CD4-positive, alpha-beta memory T cell (primary cell): ENCODE measurements around the gene FFAR1. TPM values are rescaled to one million over a fixed set of nuclear protein-coding genes. Genes with fewer than 3 reads are reported as not detected.

Source experiments
- CTCF ChIA-PET: fragments of 350-600 bp; sonication (Branson Sonifier 250); formaldehyde crosslinking; loops from one replicate; lab custom pipeline; 2021; ENCODE audit warnings: inconsistent platforms; ENCODE audit not compliant: partially characterized antibody; lab: Charles Lee
- POLR2A ChIA-PET: fragments of 350-600 bp; sonication (Branson Sonifier 250); formaldehyde crosslinking; loops from one replicate; lab custom pipeline; 2021; ENCODE audit not compliant: partially characterized antibody; lab: Charles Lee
- DNase-seq, 5 donors: peaks; one replicate each; pipeline versions ENCODE4 v3.0.0 to v3.0.0-alpha.2; 2020 to 2022; ENCODE audit warnings: mixed read lengths in 1 of 5
- H3K27ac ChIP-seq: one replicate; pipeline ENCODE4 v1.7.0; 2013; ENCODE audit warnings: low read depth, low read length
- H3K27me3 ChIP-seq: 2 replicates; pipeline ENCODE4 v1.7.0; 2013; ENCODE audit warnings: mild to moderate bottlenecking, low read length, moderate library complexity; ENCODE audit not compliant: insufficient read depth
- H3K36me3 ChIP-seq: 2 replicates; pipeline ENCODE4 v1.7.0; 2013; ENCODE audit warnings: mild to moderate bottlenecking, low read length, moderate library complexity; ENCODE audit not compliant: insufficient read depth
- H3K4me1 ChIP-seq: 2 replicates; pipeline ENCODE4 v1.7.0; 2013; ENCODE audit warnings: mild to moderate bottlenecking, low read length, moderate library complexity; ENCODE audit not compliant: insufficient read depth
- H3K4me3 ChIP-seq, 2 donors: one replicate each; pipeline ENCODE4 v1.7.0; 2013; ENCODE audit warnings: low read length in 2 of 2, mild to moderate bottlenecking in 1 of 2
- H3K9me3 ChIP-seq, 2 donors: one replicate each; pipeline ENCODE4 v1.7.0; 2013; ENCODE audit warnings: low read length in 2 of 2, control low read depth in 1 of 2; ENCODE audit not compliant: control insufficient read depth in 1 of 2
- H3K27ac Mint-ChIP-seq, 7 donors: one replicate each; pipeline ENCODE4 v1.8.0; 2020 to 2021; ENCODE audit warnings: mixed read lengths in 7 of 7, mild to moderate bottlenecking in 6 of 7, inconsistent platforms in 3 of 7, moderate library complexity in 3 of 7
- H3K27me3 Mint-ChIP-seq, 2 donors: one replicate each; pipeline ENCODE4 v1.8.0; 2020 to 2021; ENCODE audit warnings: mixed read lengths in 2 of 2
- H3K36me3 Mint-ChIP-seq, 2 donors: one replicate each; pipeline ENCODE4 v1.8.0; 2020 to 2021; ENCODE audit warnings: mixed read lengths in 2 of 2, inconsistent platforms in 1 of 2, mild to moderate bottlenecking in 1 of 2
- H3K4me1 Mint-ChIP-seq, 4 donors: one replicate each; pipeline ENCODE4 v1.8.0; 2020 to 2021; ENCODE audit warnings: mixed read lengths in 4 of 4, mild to moderate bottlenecking in 1 of 4
- H3K4me3 Mint-ChIP-seq, 8 donors: one replicate each; pipeline ENCODE4 v1.8.0; 2020 to 2021; ENCODE audit warnings: mixed read lengths in 8 of 8, mild to moderate bottlenecking in 7 of 8, moderate library complexity in 6 of 8, inconsistent platforms in 3 of 8
- H3K9me3 Mint-ChIP-seq, 8 donors: one replicate each; pipeline ENCODE4 v1.8.0; 2020 to 2021; ENCODE audit warnings: mixed read lengths in 8 of 8, mild to moderate bottlenecking in 5 of 8, inconsistent platforms in 3 of 8, moderate library complexity in 1 of 8
- intact Hi-C: fragments of 100-400 bp; cut with micrococcal nuclease; formaldehyde crosslinking; loops from one replicate; pipeline ENCODE4 v1.15.1; 2023
- polyA plus RNA-seq, 2 donors: library from polyadenylated mRNA; unstranded; fragments of 300-500 nt; fragmentation: Illumina TruSeq; gene quantifications; one replicate each; pipeline ENCODE4 v1.2.3, GENCODE V29; 2021
- total RNA-seq, 2 experiments: library from RNA; stranded (reverse); gene quantifications; one replicate each; pipeline ENCODE4 v1.2.3, GENCODE V29; 2021

Gene FFAR1, protein sequence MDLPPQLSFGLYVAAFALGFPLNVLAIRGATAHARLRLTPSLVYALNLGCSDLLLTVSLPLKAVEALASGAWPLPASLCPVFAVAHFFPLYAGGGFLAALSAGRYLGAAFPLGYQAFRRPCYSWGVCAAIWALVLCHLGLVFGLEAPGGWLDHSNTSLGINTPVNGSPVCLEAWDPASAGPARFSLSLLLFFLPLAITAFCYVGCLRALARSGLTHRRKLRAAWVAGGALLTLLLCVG (N-terminal part only)
- total RNA-seq (not detected), polyA plus RNA-seq (not detected)

DNA sequence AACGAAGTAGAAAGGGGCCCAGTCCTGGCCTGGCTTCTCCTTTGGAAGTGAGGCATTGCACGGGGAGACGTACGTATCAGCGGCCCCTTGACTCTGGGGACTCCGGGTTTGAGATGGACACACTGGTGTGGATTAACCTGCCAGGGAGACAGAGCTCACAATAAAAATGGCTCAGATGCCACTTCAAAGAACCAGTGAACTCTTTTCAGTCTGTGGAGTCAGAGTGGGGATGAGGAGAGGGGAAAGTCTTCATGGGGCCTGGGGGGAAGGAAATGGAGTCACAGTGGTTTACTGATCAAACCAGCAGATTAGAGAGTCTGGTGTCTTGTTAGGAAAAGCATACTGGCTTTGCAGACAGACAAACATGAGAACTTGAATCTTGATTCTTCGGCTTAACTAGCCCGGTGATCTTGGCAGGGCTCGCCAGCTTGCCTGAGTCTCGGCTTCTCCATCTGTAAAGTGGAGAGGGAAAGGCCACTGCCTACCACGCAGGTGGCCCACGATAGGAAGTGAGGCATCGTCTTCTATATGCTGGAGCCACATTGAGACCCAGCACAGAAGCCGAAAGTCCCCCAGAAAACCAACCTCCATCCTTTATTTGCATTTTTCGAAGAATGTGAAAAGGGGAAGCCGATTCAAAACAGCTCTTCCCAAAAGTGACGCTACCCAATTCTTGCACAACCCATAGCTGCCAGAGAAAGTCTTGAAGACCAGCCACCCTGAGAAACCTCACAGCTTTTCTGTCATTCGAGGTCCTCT, at the start of gene FFAR1:
FFAR1 (plus strand) TSS at position 732 of the 759 bp plus-strand sequence. CDS start 3,650 bp downstream, outside the sequence.
- POLR2A ChIA-PET = interaction anchor here (0.6 to 2.1 kb wide), 2 partner anchors 15 to 116 kb away, joined by 3 to 7 read pairs; no protein-coding TSS in a partner anchor
- peak within 1 kb of the TSS; percentile 8 for H3K27ac ChIP-seq

GRCh38 chr19:35297922-35298321, 49.8 kb upstream of the FFAR1 start:
- H3K4me1 Mint-ChIP-seq = peaks cover 0 to 8% (median 5%) of the 10 kb centered on the region in 4 donors
- ChIA-PET CTCF (no interaction called here), POLR2A (no interaction called here)
- no peaks in the 10 kb centered on the region for H3K27me3 Mint-ChIP-seq
- no peaks in the 10 kb centered on the region for H3K27me3 ChIP-seq
- no peak overlapping the region for H3K27ac Mint-ChIP-seq
- no peaks in the 10 kb centered on the region for H3K9me3 Mint-ChIP-seq
- DNase-seq = no peak
- no peak overlapping the region for H3K4me3 Mint-ChIP-seq
- H3K27ac ChIP-seq = no peak overlapping the region
- intact Hi-C loops = no loop called here
- H3K4me1 ChIP-seq = peaks cover 14% of the 10 kb centered on the region
- H3K36me3 ChIP-seq = no peaks in the 10 kb centered on the region
- no peaks in the 10 kb centered on the region for H3K36me3 Mint-ChIP-seq
- H3K9me3 ChIP-seq = no peaks in the 10 kb centered on the region
- H3K4me3 ChIP-seq = no peak overlapping the region

More for the DNA sequence above, at the start of gene FFAR1:
- H3K36me3 Mint-ChIP-seq = peaks cover 0 to 6% of the 10 kb centered on the region in 2 donors
- peaks cover 0 to 2% (median 0%) of the 10 kb centered on the region in 8 donors for H3K9me3 Mint-ChIP-seq
- peaks cover 22 to 32% (median 27%) of the 10 kb centered on the region in 4 donors for H3K4me1 Mint-ChIP-seq
- intact Hi-C loops = loop anchor here (1.0 to 10.0 kb wide), 3 partner anchors 78 to 203 kb away; partner anchors contain the start of genes FXYD7 and LSR
- H3K9me3 ChIP-seq = no peaks in the 10 kb centered on the region
- H3K27ac Mint-ChIP-seq = peak within 1 kb of the TSS; percentile 53 to 95 (median 91)
- peak; percentile 62 to 85 (median 64) for DNase-seq
- H3K27me3 Mint-ChIP-seq = peaks cover 2 to 5% of the 10 kb centered on the region in 2 donors
- CTCF ChIA-PET = interaction anchor here (0.8 to 1.2 kb wide), 4 partner anchors 10 to 163 kb away, joined by 3 to 9 read pairs (median 4); partner anchors contain the start of gene FFAR3
- H3K4me3 Mint-ChIP-seq = peak within 1 kb of the TSS; percentile 67 to 87 (median 76)
- H3K4me3 ChIP-seq = peak within 1 kb of the TSS in 1 of 2 donors; percentile 0
- no peaks in the 10 kb centered on the region for H3K27me3 ChIP-seq
- H3K36me3 ChIP-seq = no peaks in the 10 kb centered on the region
- peaks cover 28% of the 10 kb centered on the region for H3K4me1 ChIP-seq

- no peaks in the 10 kb centered on the region for H3K9me3 Mint-ChIP-seq
- no peak overlapping the region for H3K4me3 ChIP-seq
- POLR2A ChIA-PET = no interaction called here
- no peaks in the 10 kb centered on the region for H3K36me3 Mint-ChIP-seq
- intact Hi-C loops = no loop called here
- H3K36me3 ChIP-seq = no peaks in the 10 kb centered on the region
- H3K27ac ChIP-seq = no peak overlapping the region
- no peak overlapping the region for H3K27ac Mint-ChIP-seq
- H3K4me3 Mint-ChIP-seq = no peak overlapping the region
- H3K27me3 ChIP-seq = no peaks in the 10 kb centered on the region
- H3K27me3 Mint-ChIP-seq = no peaks in the 10 kb centered on the region
- no peaks in the 10 kb centered on the region for H3K9me3 ChIP-seq
- peaks cover 14% of the 10 kb centered on the region for H3K4me1 ChIP-seq
- CTCF ChIA-PET = no interaction called here
- DNase-seq = no peak
- peaks cover 0 to 8% (median 5%) of the 10 kb centered on the region in 4 donors for H3K4me1 Mint-ChIP-seq
Measured at GRCh38 chr19:35298561-35298972, 49.1 kb upstream of the FFAR1 start.

DNA sequence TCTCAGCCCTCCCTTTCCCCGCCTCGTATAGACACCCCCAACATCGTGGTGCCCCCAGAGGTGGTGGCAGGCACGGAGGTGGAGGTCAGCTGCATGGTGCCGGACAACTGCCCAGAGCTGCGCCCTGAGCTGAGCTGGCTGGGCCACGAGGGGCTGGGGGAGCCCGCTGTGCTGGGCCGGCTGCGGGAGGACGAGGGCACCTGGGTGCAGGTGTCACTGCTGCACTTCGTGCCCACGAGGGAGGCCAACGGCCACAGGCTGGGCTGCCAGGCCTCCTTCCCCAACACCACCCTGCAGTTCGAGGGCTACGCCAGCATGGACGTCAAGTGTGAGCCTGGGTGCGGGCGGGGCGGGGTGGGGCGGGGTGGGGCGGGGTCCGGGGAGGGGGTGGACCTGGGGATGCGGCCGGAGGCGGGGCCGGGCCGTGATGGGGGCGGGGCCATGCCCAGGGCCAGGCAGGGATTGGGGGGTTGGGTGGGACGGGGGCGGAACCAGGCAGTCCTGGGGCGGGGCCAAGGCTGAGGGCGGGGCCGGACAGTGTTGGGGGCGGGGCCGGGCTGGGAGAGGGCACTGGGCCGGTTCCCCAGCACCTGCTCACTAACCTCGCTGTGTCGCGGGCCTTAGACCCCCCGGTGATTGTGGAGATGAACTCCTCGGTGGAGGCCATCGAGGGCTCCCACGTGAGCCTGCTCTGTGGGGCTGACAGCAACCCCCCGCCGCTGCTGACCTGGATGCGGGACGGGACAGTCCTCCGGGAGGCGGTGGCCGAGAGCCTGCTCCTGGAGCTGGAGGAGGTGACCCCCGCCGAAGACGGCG, 48.0 kb upstream of the FFAR1 start:
- Mint-ChIP-seq H3K27me3 (no peaks in the 10 kb centered on the region), H3K36me3 (no peaks in the 10 kb centered on the region), H3K27ac (no peak overlapping the region), H3K9me3 (no peaks in the 10 kb centered on the region), H3K4me1 (peaks cover 0 to 8% (median 3%) of the 10 kb centered on the region in 4 donors), H3K4me3 (no peak overlapping the region)
- Histone ChIP-seq H3K4me1 (peaks cover 14% of the 10 kb centered on the region), H3K9me3 (no peaks in the 10 kb centered on the region), H3K36me3 (no peaks in the 10 kb centered on the region), H3K27ac (no peak overlapping the region), H3K27me3 (no peaks in the 10 kb centered on the region), H3K4me3 (no peak overlapping the region)
- ChIA-PET CTCF (no interaction called here), POLR2A (no interaction called here)
- intact Hi-C loops = no loop called here
- no peak for DNase-seq

- peaks cover 0 to 8% (median 3%) of the 10 kb centered on the region in 4 donors for H3K4me1 Mint-ChIP-seq
- no peak overlapping the region for H3K4me3 ChIP-seq
Measured at GRCh38 chr19:35300339-35300649, 47.4 kb upstream of the FFAR1 start.

GRCh38 chr19:35301961-35302360, 45.7 kb upstream of the FFAR1 start:
- Mint-ChIP-seq H3K36me3 (no peaks in the 10 kb centered on the region), H3K27ac (no peak overlapping the region), H3K4me3 (no peak overlapping the region), H3K4me1 (no peaks in the 10 kb centered on the region), H3K9me3 (no peaks in the 10 kb centered on the region), H3K27me3 (no peaks in the 10 kb centered on the region)
- ChIA-PET POLR2A (no interaction called here), CTCF (interaction anchor here (1.1 kb wide), 1 partner anchor 66 kb away, joined by 4 read pairs; no protein-coding TSS in a partner anchor)
- no peaks in the 10 kb centered on the region for H3K9me3 ChIP-seq
- H3K27ac ChIP-seq = no peak overlapping the region
- H3K27me3 ChIP-seq = no peaks in the 10 kb centered on the region
- no peaks in the 10 kb centered on the region for H3K36me3 ChIP-seq
- no peak overlapping the region for H3K4me3 ChIP-seq
- DNase-seq = no peak
- no peaks in the 10 kb centered on the region for H3K4me1 ChIP-seq
- intact Hi-C loops = no loop called here

More at GRCh38 chr19:35300339-35300649, 47.4 kb upstream of the FFAR1 start:
- no peaks in the 10 kb centered on the region for H3K36me3 Mint-ChIP-seq
- H3K27me3 ChIP-seq = no peaks in the 10 kb centered on the region
- no peaks in the 10 kb centered on the region for H3K36me3 ChIP-seq
- H3K27ac Mint-ChIP-seq = no peak overlapping the region
- ChIA-PET CTCF (no interaction called here), POLR2A (no interaction called here)
- no peaks in the 10 kb centered on the region for H3K9me3 Mint-ChIP-seq
- no peaks in the 10 kb centered on the region for H3K27me3 Mint-ChIP-seq
- H3K27ac ChIP-seq = no peak overlapping the region
- intact Hi-C loops = no loop called here
- H3K4me3 Mint-ChIP-seq = no peak overlapping the region
- no peaks in the 10 kb centered on the region for H3K9me3 ChIP-seq
- DNase-seq = no peak
- peaks cover 12% of the 10 kb centered on the region for H3K4me1 ChIP-seq
